Fibroblast of the conjunctiva (primary cell): ENCODE data around the gene ZSWIM3.

Experiments used
- DNase-seq: peaks from one replicate; pipeline ENCODE4 v3.0.0-alpha.2; 2010; ENCODE audit warnings: low read depth

The ZSWIM3 gene

GRCh38 chr20:45910670-45911485 lies 53.5 kb downstream of the ZSWIM3 start:
- peak; percentile 100 for DNase-seq

- DNase-seq: no peak
Measured at GRCh38 chr20:45911486-45912343, 54.3 kb downstream of the ZSWIM3 start, which contains the start of gene PLTP. PLTP (minus strand) TSS chr20:45912155; CDS start chr20:45911452, 703 bp downstream.

GRCh38 chr20:45912344-45912682 lies 54.9 kb downstream of the ZSWIM3 start:
- DNase-seq: no peak

- no peak for DNase-seq
Measured at GRCh38 chr20:45913116-45913515, 55.7 kb downstream of the ZSWIM3 start.

- DNase-seq: no peak
Measured at GRCh38 chr20:45917790-45918141, 60.4 kb downstream of the ZSWIM3 start.

GRCh38 chr20:45918182-45918737 lies 60.8 kb downstream of the ZSWIM3 start:
- DNase-seq: no peak

GRCh38 chr20:45918779-45919537 lies 61.5 kb downstream of the ZSWIM3 start:
- DNase-seq: no peak

GRCh38 chr20:45919542-45920399 lies 62.4 kb downstream of the ZSWIM3 start:
- peak; percentile 90 for DNase-seq

GRCh38 chr20:45920462-45921336 lies 63.3 kb downstream of the ZSWIM3 start:
- no peak for DNase-seq

- no peak for DNase-seq
Measured at GRCh38 chr20:45921337-45922189, 64.1 kb downstream of the ZSWIM3 start.

- no peak for DNase-seq
Measured at GRCh38 chr20:45924391-45925261, 67.2 kb downstream of the ZSWIM3 start.

GRCh38 chr20:45925821-45926506 lies 68.5 kb downstream of the ZSWIM3 start:
- DNase-seq: no peak

GRCh38 chr20:45926731-45927070 lies 69.3 kb downstream of the ZSWIM3 start:
- no peak for DNase-seq

- no peak for DNase-seq
Measured at GRCh38 chr20:45927071-45927878, 69.9 kb downstream of the ZSWIM3 start.
